Left lung (tissue), 10 donors: ENCODE measurements around the gene ASIC2. TPM values are rescaled to one million over a fixed set of nuclear protein-coding genes. Genes with fewer than 3 reads are reported as not detected.

Source experiments
- ATAC-seq: fragments of 200-7000 bp; cut with Tn5 transposase; one replicate; pipeline ENCODE4 v1.9.1; 2020; ENCODE audit warnings: moderate library complexity
- DNase-seq, 4 donors: peaks; one replicate each; pipeline ENCODE4 v3.0.0-alpha.2; 2013 to 2020
- H3K27ac ChIP-seq, 2 donors: fragments of 200-600 bp; sonication (generic) in 1 of 2; one replicate each; pipeline versions ENCODE4 v1.5.0 to v1.8.0; 2020 to 2021
- H3K27me3 ChIP-seq, 2 donors: fragments of 200-600 bp; sonication (generic) in 1 of 2; one replicate each; pipeline versions ENCODE4 v1.5.0 to v1.8.0; 2020 to 2021
- H3K36me3 ChIP-seq, 2 donors: fragments of 200-600 bp; sonication (generic) in 1 of 2; one replicate each; pipeline versions ENCODE4 v1.5.0 to v1.8.0; 2020 to 2021
- H3K4me1 ChIP-seq, 2 donors: fragments of 200-600 bp; one replicate each; pipeline ENCODE4 v1.8.0; 2021
- H3K4me3 ChIP-seq, 2 donors: fragments of 200-600 bp; sonication (generic) in 1 of 2; one replicate each; pipeline versions ENCODE4 v1.5.0 to v1.8.0; 2020 to 2021; ENCODE audit warnings: mild to moderate bottlenecking in 1 of 2
- H3K9me3 ChIP-seq, 2 donors: fragments of 200-600 bp; sonication (generic) in 1 of 2; one replicate each; pipeline versions ENCODE4 v1.5.0 to v1.8.0; 2020 to 2021
- intact Hi-C, 2 donors: fragments of 100-400 bp; cut with DNase I; formaldehyde crosslinking; loops; one replicate each; pipeline versions ENCODE4 v1.11.2 to v1.14.2; 2022
- polyA plus RNA-seq, 6 donors: library from polyadenylated mRNA; unstranded; fragments of 120-200 nt; gene quantifications; one replicate each; pipeline ENCODE4 v1.2.1, GENCODE V29; 2013; ENCODE audit not compliant: insufficient read length in 6 of 6
- total RNA-seq, 2 donors: library from RNA; stranded (reverse); fragmentation: NEBNext Ultra II Directional; extraction: Animal tissue kit (Norgen Biotek cat#: 25700); gene quantifications; one replicate each; pipeline ENCODE4 v1.2.1, GENCODE V29; 2021
- TF ChIP-seq, protein P1 (sequence below), 2 donors: fragments of 200-600 bp; sonication (generic) in 1 of 2; IDR thresholded peaks; one replicate each; pipeline versions ENCODE4 v1.5.0 to v1.8.0; 2021; ENCODE audit warnings: antibody characterized with exemption in 2 of 2
- donor health status: DM: no; HTN: yes; CAD: no.
- donor health status: DM: no; HTN: no; CAD: no.

The ASIC2 gene
- total and polyA plus RNA-seq, 8 donors, result 0.08 to 0.59 (median 0.46) TPM

DNA sequence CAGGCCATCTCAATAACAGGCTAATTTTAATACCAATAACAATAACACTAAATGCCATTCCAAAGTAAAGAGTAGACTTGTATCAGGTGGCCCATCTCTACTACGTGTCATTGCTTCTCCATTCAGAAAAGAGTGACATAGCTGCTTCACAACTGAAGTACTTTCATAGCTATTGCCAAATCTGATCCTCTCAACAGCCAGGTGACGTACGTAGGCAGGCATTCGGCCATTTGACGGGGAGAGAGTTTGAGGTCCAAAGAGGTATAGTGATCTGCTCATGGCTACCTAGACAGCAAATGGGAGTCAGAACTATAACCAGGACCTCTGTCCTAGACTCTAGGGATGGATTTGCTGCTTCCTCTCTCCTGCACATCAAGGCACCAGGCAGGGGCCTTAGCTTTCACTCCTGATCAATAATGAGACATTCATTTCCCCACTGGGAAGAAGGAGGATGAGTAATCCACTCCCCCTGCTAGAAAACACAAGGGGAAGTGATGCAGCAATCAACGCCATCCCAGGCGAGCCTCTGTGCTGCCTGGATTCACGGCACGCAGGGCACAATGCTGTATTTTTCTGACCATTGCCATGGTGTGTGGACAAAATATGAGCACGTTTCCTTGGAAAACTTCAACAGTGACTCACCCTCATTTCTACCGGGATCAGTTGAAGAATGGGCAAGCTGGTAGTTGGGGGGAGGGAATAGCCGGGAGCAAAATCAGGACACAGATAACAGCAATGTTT lies 220.5 kb downstream of the ASIC2 start:
- Histone ChIP-seq H3K27me3 (peaks cover 0 to 31% of the 10 kb centered on the region in 2 donors), H3K9me3 (no peaks in the 10 kb centered on the region), H3K36me3 (no peaks in the 10 kb centered on the region), H3K27ac (no peak overlapping the region), H3K4me1 (no peaks in the 10 kb centered on the region), H3K4me3 (no peak overlapping the region)
- intact Hi-C loops, result no loop called here
- ATAC-seq (no peak), DNase-seq (no peak)
- TF ChIP-seq, protein P1, sequence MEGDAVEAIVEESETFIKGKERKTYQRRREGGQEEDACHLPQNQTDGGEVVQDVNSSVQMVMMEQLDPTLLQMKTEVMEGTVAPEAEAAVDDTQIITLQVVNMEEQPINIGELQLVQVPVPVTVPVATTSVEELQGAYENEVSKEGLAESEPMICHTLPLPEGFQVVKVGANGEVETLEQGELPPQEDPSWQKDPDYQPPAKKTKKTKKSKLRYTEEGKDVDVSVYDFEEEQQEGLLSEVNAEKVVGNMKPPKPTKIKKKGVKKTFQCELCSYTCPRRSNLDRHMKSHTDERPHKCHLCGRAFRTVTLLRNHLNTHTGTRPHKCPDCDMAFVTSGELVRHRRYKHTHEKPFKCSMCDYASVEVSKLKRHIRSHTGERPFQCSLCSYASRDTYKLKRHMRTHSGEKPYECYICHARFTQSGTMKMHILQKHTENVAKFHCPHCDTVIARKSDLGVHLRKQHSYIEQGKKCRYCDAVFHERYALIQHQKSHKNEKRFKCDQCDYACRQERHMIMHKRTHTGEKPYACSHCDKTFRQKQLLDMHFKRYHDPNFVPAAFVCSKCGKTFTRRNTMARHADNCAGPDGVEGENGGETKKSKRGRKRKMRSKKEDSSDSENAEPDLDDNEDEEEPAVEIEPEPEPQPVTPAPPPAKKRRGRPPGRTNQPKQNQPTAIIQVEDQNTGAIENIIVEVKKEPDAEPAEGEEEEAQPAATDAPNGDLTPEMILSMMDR (IDR thresholded peaks at IDR 0.05), result no peak

DNA sequence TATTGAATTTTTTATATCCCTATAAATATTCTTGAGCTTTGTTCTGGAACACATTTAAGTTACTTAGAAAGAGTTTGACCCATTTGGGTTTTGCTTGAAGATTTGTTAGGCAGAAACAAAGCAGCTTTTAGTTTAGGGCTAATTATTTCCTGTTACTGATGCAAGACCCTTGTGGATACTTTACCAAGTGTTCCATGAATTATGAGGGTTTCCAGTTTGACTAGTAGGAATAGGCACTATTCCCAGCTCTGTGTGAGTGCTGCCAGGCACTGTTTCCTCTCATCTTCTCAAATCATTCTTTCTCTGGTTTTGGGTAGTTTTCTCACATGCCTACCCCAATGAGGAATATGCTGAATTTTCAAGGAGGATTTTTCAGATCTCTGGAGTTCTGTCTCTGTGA lies 221.4 kb downstream of the ASIC2 start:
- intact Hi-C loops, result no loop called here
- ATAC-seq, result no peak
- DNase-seq, result no peak

DNA sequence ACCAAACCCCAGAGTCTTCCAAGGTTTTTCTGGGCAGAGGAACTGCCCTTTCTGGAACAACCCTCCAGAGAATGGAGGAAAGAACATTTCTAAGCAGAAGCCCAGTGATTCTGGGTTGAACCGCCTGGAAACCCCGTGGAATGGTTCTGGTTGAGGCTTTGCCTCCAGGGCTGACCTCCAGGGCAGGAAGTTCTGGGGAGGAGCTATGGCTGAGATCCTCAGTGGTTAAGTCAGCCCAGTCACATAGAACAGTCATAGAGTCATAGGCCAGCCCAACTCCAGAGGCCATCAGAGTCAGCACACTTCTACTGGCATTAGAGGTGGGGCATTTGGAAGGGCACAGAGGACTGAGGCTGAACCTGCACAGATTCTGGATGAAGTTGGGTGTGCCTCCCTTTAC lies 235.5 kb downstream of the ASIC2 start:
- intact Hi-C loops, result no loop called here
- DNase-seq (no peak), ATAC-seq (no peak)
- H3K27me3 ChIP-seq, result peaks cover 0 to 12% of the 10 kb centered on the region in 2 donors
- H3K27ac ChIP-seq, result no peak overlapping the region
- no peaks in the 10 kb centered on the region for H3K9me3 ChIP-seq
- H3K4me1 ChIP-seq, result no peaks in the 10 kb centered on the region
- no peaks in the 10 kb centered on the region for H3K36me3 ChIP-seq
- TF ChIP-seq, protein P1 (IDR thresholded peaks at IDR 0.05), result no peak
- no peak overlapping the region for H3K4me3 ChIP-seq

More for the DNA sequence above, 221.4 kb downstream of the ASIC2 start:
- no peaks in the 10 kb centered on the region for H3K36me3 ChIP-seq
- H3K27me3 ChIP-seq, result peaks cover 0 to 31% of the 10 kb centered on the region in 2 donors
- no peaks in the 10 kb centered on the region for H3K4me1 ChIP-seq
- TF ChIP-seq, protein P1 (IDR thresholded peaks at IDR 0.05), result no peak
- H3K27ac ChIP-seq, result no peak overlapping the region
- H3K9me3 ChIP-seq, result no peaks in the 10 kb centered on the region
- H3K4me3 ChIP-seq, result no peak overlapping the region

DNA sequence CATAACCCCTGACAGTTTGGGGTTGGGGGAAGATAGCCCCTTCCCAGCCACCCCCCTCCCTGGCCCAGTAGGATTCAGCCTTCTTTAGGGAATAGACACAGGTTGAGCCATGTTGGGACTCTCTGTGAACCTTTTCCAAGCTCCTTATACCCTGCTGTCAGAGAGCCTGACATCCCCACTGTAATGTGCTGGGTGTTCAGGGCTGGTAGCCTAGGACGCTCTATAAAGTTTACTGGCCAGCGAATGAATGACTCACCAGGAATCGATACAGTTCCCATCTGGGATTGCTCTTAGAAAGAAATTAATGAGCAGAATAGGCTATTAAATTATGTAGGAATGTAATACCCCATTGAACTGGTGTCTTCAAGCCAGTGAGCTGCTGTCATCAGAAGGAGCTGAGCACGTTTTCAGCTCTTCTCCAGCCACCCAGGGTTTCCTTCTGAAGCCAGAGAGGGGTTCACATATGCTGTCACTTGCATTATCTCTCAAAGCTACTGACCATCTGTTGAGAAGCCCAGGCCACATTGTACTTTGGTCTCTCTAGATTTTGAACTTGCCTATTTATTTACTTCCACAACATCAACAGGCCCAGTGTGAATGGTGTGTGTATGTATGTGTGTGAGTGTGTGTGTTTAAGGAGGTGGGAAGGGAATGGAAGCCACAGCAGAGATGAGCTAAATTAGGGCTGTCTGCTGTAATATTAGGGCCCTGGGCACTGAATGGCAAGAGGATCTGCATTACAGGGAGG lies 236.5 kb downstream of the ASIC2 start:
- H3K27ac ChIP-seq, result no peak overlapping the region
- DNase-seq (no peak), ATAC-seq (no peak)
- no peaks in the 10 kb centered on the region for H3K9me3 ChIP-seq
- intact Hi-C loops, result no loop called here
- H3K4me1 ChIP-seq, result no peaks in the 10 kb centered on the region
- no peaks in the 10 kb centered on the region for H3K36me3 ChIP-seq
- no peak overlapping the region for H3K4me3 ChIP-seq
- peaks cover 0 to 12% of the 10 kb centered on the region in 2 donors for H3K27me3 ChIP-seq
- TF ChIP-seq, protein P1 (IDR thresholded peaks at IDR 0.05), result no peak

DNA sequence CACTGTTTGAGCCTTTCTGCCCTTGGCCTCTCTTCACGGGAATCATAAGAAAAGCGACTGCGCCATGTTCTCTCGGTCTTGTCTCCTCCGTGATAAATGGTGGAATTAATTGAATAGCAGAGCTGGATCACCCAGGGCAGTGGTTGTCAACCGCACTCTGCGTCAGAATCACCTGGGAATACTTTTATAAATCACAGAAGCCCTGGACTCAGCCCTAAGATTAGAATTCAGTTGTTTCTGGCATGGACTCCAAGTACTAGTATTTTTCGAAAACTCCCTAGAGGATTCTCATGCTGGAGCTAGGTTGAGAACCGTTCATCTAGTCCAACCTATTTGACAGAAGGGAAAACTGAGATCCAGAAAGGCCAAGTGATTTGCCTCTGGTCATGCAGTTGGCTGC lies 237.3 kb downstream of the ASIC2 start:
- H3K4me3 ChIP-seq, result no peak overlapping the region
- H3K27me3 ChIP-seq, result peaks cover 0 to 12% of the 10 kb centered on the region in 2 donors
- H3K27ac ChIP-seq, result no peak overlapping the region
- TF ChIP-seq, protein P1 (IDR thresholded peaks at IDR 0.05), result no peak
- no peaks in the 10 kb centered on the region for H3K9me3 ChIP-seq
- no peak for ATAC-seq
- DNase-seq, result no peak
- no peaks in the 10 kb centered on the region for H3K36me3 ChIP-seq
- intact Hi-C loops, result no loop called here
- no peaks in the 10 kb centered on the region for H3K4me1 ChIP-seq
